ENCODE measurements around the gene SGF29.
"Not testable (repeated sequence)": the region's sequence is repeated elsewhere in the genome, so short reads cannot be mapped to it uniquely, and the experiment has no call there.

Gene SGF29

GRCh38 chr16:28566233-28566925 lies 12.7 kb downstream of the SGF29 start:
- DNase-seq (ENCODE audit: low read depth in 2 of 2) = not testable (repeated sequence)

DNA sequence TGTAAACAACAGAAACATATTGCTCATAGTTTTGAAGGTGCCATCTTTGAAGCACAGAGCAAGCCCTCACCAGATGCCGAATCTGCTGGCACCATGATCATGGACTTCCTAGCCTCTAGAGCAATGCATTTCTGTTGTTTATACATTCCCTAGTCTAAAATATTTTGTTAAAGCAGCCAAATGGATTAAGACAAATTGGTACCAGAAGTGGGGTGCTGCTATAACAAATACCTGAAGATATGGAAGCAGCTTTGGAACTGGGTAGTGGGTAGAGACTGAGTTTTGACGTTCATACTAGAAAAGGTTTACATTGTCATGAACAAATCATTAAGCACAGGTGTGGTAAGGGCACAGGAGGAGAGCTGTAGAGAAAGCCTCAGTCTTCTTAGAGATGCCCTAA lies 13.6 kb downstream of the SGF29 start:
- DNase-seq (ENCODE audit: low read depth in 2 of 2) = no peak

DNA sequence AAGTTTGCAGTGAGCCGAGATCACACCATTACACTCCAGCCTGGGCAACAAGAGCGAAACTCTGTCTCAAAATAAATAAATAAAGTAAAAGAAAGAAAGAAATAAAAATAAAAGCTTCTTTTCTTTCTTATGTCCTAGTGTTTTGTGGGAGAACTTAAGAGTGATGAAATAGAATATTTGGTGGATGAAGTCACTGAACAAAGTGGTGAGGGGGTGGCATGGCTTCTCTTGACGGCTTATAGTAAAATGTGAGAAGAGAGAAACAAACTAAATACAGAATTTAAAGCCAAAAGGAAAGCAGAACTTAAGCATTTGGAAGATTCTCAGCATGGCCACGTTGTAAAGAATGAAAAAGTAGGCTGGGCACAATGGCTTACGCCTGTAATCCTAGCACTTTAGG lies 15.3 kb downstream of the SGF29 start:
- DNase-seq (ENCODE audit: low read depth in 2 of 2) = no peak

DNA sequence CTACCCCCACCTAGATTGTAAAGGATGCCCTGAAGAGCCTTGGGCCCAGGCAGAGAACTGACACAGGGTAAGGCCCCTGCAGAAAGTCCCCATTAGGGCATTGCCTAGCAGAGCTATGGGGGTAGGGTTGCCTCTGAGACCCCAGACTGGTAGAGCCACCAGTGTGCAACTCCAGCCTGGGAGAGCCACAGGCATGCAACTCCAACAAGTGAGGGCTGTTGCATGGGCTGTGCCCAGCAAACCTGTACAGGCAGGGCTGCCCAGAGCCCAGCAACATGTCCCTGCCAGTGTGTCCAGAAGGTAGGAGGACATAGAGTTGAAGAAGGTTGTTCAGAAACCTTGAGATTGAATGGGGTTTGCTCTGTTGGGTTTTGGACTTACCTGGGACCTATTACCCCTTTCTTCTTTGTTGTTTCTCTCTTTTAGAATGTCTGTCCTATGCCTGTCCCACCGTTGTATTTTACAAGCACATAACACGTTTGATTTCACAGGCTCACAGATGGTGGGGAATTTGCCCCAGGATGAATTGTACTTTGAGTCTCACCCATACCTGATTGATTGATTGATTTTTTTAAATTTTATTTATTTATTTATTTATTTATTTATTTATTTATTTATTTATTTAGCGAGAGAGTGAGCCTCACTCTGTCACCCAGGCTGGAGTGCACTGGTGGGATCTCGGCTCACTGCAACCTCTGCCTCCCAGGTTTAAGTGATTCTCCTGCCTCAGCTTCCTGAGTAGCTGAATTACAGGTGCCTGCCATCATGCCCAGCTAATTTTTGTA lies 16.4 kb downstream of the SGF29 start:
- no peak for DNase-seq (ENCODE audit: low read depth in 2 of 2)

GRCh38 chr16:28572696-28573510 lies 19.2 kb downstream of the SGF29 start:
- DNase-seq (ENCODE audit: low read depth in 2 of 2) = no peak

GRCh38 chr16:28573738-28574718 lies 20.3 kb downstream of the SGF29 start:
- DNase-seq (ENCODE audit: low read depth in 2 of 2) = no peak

DNA sequence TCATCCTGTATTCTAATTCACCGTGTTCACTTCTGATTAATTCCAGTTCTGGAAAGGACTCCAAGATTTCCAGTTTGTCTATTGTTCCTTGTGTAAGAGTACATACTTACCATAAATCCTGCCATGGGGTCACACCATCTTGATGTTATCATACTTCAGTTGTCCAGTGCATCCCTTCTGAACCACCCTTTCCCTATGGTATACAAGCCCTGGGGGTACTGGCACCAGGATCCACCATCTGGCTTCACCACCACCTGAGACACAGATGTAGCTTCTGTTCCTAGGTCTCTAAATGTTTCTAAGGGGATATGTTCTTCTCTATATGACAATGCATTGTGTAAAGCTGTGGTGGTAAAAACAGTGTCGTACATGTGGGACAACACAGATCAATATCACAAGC lies 21.2 kb downstream of the SGF29 start:
- no peak for DNase-seq (ENCODE audit: low read depth in 2 of 2)

DNA sequence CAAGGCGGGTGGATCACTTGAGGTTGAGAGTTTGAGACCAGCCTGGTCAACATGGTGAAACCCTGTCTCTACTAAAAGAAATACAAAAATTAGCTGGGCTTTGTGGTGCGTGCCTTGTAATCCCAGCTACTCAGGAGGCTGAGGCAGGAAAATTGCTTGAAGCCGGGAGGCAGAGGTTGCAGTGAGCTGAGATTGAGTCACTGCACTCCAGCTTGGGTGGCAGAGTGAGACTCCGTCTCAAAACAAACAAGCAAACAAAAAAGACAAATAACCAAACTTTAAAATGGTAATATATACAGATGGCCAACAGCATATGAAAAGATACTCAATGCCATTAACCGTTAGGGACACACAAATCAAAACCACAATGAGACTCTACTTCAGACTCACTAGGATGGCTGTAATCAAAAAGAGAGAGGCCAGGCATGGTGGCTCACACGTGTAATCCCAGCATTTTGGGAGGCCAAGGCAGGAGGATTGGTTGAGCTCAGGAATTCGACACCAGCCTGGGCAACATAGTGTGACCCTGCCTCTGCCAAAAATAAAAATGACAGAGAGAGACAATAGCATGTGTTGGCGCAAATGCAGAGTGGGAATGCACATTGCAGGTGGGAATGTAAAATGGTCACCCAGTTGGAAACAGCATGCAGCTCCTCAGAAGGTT lies 21.9 kb downstream of the SGF29 start:
- DNase-seq (ENCODE audit: low read depth in 2 of 2) = no peak

DNA sequence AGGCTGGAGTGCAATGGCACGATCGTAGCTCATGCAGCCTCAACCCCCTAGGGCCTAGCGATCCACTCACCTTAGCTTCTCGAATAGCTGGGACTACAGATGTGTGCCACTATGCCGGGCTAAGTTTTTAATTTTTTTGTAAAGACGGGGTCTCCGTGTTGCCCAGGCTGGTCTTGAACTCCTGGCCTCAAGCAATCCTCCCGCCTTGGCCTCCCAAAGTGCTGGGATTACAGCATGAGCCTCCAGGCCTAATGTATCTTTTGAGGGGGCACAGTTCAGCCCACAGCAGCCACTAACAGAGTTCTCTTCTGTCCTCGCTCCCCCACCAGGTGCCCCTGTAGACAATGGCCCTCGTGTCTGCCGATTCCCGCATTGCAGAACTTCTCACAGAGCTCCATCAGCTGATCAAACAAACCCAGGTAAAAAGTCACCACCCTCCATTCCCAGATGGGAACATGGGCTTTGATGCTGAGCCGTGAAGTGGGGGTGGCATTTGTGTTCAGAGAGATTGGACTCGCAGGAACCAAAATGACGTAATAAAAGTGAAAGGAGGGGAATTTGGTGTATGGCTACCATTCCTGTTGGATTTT lies 27.1 kb downstream of the SGF29 start:
- DNase-seq (ENCODE audit: low read depth in 2 of 2) = no peak

- no peak for DNase-seq (ENCODE audit: low read depth in 2 of 2)
Observed at GRCh38 chr16:28585674-28586073, 32.0 kb downstream of the SGF29 start.

DNA sequence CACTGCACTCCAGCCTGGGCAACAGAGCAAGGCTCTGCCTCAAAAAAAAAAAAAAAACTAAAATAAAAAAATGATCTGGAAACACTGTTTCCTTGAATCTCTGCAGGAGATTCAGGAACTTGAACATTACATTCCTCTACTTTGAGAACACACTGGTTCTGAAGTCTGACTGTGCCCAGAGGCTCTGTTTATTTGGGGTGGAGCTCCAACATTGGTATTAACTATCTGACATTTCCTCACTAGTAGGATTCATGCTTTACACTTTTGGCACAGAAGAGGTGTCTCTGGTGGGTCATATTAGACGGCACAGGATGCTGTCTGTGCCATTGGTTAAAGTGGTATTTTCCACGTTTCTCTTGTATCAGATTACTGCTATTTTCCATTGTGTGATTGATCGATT lies 32.7 kb downstream of the SGF29 start:
- DNase-seq (ENCODE audit: low read depth in 2 of 2) = no peak

GRCh38 chr16:28587386-28587785 lies 33.7 kb downstream of the SGF29 start:
- DNase-seq (ENCODE audit: low read depth in 2 of 2) = no peak

GRCh38 chr16:28589069-28589468 lies 35.3 kb downstream of the SGF29 start:
- no peak for DNase-seq (ENCODE audit: low read depth in 2 of 2)

- no peak for DNase-seq (ENCODE audit: low read depth in 2 of 2)
Observed at GRCh38 chr16:28589930-28590329, 36.2 kb downstream of the SGF29 start.

DNA sequence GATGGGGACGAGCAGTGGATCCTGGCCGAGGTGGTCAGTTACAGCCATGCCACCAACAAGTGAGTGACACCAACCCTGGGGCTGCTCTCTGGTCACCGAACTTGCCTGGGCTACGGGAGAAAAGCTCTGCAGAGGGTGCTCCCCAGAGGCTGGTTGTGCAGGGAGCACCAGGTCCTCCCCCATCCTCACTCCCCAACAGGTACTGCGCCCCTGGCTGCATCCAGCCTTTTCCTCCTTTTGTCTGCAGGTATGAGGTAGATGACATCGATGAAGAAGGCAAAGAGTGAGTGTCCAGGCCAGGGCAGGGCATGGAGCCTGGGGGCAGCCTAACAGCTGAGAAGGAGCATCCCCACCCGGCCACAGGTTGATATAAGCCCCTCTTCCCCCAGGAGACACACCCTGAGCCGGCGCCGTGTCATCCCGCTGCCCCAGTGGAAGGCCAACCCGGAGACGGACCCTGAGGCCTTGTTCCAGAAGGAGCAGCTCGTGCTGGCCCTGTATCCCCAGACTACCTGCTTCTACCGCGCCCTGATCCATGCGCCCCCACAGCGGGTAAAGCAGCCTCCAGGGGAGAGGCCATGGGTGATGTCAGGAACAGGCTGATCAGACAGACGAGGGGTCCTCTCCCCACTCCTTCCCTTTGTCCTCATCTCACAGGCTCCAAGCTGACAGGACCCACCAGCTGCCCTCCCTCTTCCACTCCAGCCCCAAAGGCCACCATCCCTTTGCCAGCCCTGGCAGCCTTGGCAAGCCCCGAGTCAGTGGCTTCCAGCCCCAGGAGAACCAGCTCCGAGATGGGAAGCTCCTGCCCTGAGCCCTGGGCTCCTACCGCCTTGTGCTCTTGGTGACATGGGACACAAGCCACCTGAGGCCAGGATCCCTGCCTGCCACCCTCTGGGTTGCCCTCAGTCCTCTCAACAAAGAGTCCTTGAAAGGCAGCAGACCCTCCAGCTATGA lies 36.9 kb downstream of the SGF29 start:
- DNase-seq (ENCODE audit: low read depth in 2 of 2) = no peak

GRCh38 chr16:28591355-28591754 lies 37.6 kb downstream of the SGF29 start:
- DNase-seq (ENCODE audit: low read depth in 2 of 2) = no peak

DNA sequence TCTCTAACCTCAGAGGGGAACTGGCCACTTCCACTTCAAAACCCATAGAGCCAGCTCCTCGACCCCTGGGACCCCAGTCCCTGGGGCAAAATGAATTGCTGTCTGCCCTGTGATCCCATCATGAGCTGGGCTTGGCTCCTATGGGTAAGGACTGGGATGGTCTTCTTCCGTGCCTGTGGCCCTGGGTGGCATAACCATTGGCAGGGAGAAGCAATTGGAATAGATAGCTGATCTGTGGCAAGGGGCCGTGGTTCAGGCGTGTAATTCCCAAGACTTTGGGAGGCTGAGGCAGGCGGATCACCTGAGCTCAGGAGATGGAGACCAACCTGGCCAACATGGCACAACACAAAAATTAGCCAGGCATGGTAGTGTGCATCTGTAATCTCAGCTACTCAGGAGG lies 38.8 kb downstream of the SGF29 start:
- DNase-seq (ENCODE audit: low read depth in 2 of 2) = no peak

DNA sequence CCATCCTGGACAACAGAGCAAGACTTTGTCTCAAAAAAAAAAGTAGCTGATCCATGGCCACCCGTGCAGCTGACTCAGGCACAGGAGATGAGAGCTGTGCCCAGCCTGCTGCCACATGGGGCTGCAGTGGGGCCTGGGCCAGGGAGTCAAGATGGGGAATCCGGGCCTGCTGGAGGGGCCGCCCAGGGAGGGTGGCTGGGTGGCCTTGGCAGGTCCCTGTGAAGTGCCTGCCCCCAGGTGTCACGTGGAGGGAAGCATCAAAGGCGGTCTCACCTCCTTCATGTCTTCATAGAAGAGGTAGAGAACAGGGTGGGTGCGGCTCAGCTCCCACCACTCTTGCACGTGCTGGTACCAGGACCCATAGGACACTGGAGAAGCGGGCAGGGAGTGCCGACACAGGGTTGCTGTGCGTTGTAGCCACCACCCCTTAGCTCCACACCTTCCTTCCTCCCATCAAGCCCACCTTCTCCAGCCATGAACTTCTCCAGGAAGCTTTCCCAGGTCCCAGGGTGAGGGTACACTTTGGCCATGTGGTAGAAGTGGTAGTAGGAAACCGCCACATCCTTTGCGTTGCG lies 39.3 kb downstream of the SGF29 start:
- no peak for DNase-seq (ENCODE audit: low read depth in 2 of 2)

DNA sequence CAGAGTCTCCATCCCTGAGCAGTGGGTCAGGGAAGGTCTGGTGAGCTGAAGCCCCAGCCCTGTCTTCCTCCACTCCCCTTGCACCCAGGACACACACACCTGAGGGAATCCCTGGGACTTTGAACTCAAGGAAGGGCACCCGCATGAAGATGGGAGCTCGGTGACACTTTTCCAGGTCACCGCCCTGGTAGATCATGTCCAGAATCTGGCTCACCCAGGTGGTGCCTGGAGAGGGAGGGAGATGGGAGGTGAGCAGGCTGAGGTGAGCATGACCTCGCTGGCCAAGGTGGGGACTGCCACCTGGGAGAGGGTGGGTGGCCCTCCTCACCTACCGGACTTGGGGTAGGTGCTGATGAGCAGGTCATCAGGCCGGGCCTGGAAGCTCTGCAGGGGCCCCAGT lies 41.7 kb downstream of the SGF29 start:
- DNase-seq (ENCODE audit: low read depth in 2 of 2) = not testable (repeated sequence)

Data from fibroblast of skin of left quadriceps (primary cell).